ENCODE data around the gene ACO2. TPM values are rescaled to one million over a fixed set of nuclear protein-coding genes. Genes with fewer than 3 reads are reported as not detected.

ACO2 gene
- total and polyA plus RNA-seq, 10 of the 15 experiments (the other 5 are each of a cell fraction or from before 2014, with no cell fraction given) = 21.4 to 214 (median 88.5) TPM

GRCh38 chr22:41504397-41504796 lies 35.5 kb downstream of the ACO2 start:
- POLR2A ChIA-PET = interaction anchor here (1.4 kb wide), 1 partner anchor 36 kb away, joined by 5 read pairs; the partner anchor contains the start of genes ACO2 and PHF5A
- in situ Hi-C loops (cut with MboI) = no loop called here
- DNase-seq (ENCODE audit: low read depth, low spot score) (no peak), ATAC-seq (peak; percentile 73), FAIRE-seq (no peak)
- Histone ChIP-seq H3K4me1 (ENCODE audit: control insufficient read depth, insufficient read depth, low read length) (no peaks in the 10 kb centered on the region), H3K27me3 (replicated peaks in 1 of 2; ENCODE audit: control insufficient read depth in 2 of 2, insufficient read depth in 2 of 2, low read length in 1 of 2) (no peaks in the 10 kb centered on the region), H3K36me3 (ENCODE audit: control insufficient read depth in 2 of 2, insufficient read depth in 2 of 2, low read length in 1 of 2) (peaks cover 17 to 31% of the 10 kb centered on the region in 2 experiments), H3K4me2 (ENCODE audit: control insufficient read depth, insufficient read depth) (no peak overlapping the region), H3K9ac (ENCODE audit: control insufficient read depth, insufficient read depth, low read length) (no peak overlapping the region), H4K20me1 (ENCODE audit: control insufficient read depth, insufficient read depth) (no peaks in the 10 kb centered on the region), H3K4me3 (no peak overlapping the region), H3K27ac (ENCODE audit: control insufficient read depth, insufficient read depth) (no peak overlapping the region), H2AFZ (ENCODE audit: control insufficient read depth, low read depth, low read length) (no peak overlapping the region), H3K79me2 (ENCODE audit: control insufficient read depth, insufficient read depth, low read length) (0 out of 2 replicates have a peak, but pooled peaks cover 1% of the 10 kb centered on the region), H3K9me3 (replicated peaks; ENCODE audit: control insufficient read depth, insufficient read depth, low read length) (no peaks in the 10 kb centered on the region)
- RAD21 ChIA-PET (ENCODE audit: unreplicated experiment) = no interaction called here
- CTCF ChIA-PET = interaction anchor here (0.7 to 1.8 kb wide), 6 partner anchors 10 to 129 kb away, joined by 3 to 8 read pairs (median 4); no protein-coding TSS in a partner anchor
- SMC1A ChIA-PET (ENCODE audit: uncharacterized antibody, unreplicated experiment) = interaction anchor here (0.6 to 3.2 kb wide), 6 partner anchors 25 to 331 kb away, joined by 3 to 19 read pairs (median 4); partner anchors contain the start of genes ACO2 and PHF5A
- intact Hi-C loops (cut with micrococcal nuclease; ENCODE audit: unreplicated experiment) = loop anchor here (5.0 kb wide), 2 partner anchors 37 to 57 kb away; partner anchors contain the start of genes ACO2, PHF5A and TOB2
- no TSS peak for BruUV-seq (replicated peaks)
- TF ChIP-seq STAT3 (IDR thresholded peaks at IDR 0.05; ENCODE audit: low read depth, low read length) (no peak), ZNF207 (IDR thresholded peaks at IDR 0.05; ENCODE audit: borderline replicate concordance) (no peak), ZZZ3 (IDR thresholded peaks at IDR 0.05; ENCODE audit: control insufficient read depth, insufficient read length, low read depth) (no peak), RELB (IDR thresholded peaks at IDR 0.05; ENCODE audit: low read depth) (no peak), EP300 (IDR thresholded peaks at IDR 0.05; ENCODE audit: borderline replicate concordance in 1 of 2, control insufficient read depth in 1 of 2, low read depth in 2 of 2, low read length in 2 of 2) (no peak), ZBTB33 (IDR thresholded peaks at IDR 0.05) (no peak), CBX5 (IDR thresholded peaks at IDR 0.05; ENCODE audit: low read depth) (no peak), MEF2B (IDR thresholded peaks at IDR 0.05; ENCODE audit: partially characterized antibody, poor library complexity, severe bottlenecking) (peak; percentile 24), JUNB (IDR thresholded peaks at IDR 0.05) (0 out of 2 replicates have a peak, but pooled peaks have one; percentile 6), SPI1 (IDR thresholded peaks at IDR 0.05; ENCODE audit: borderline replicate concordance, insufficient read depth, low read depth, low read length) (no peak), KLF5 (IDR thresholded peaks at IDR 0.05; ENCODE audit: partially characterized antibody) (no peak), ZNF622 (IDR thresholded peaks at IDR 0.05) (no peak), KAT2A (conservative IDR thresholded peaks at IDR 0.05; ENCODE audit: control insufficient read depth, low read depth, low read length) (no peak), PRDM15 (CRISPR knock-in tag; IDR thresholded peaks at IDR 0.05) (no peak), FOS (IDR thresholded peaks at IDR 0.05; ENCODE audit: borderline replicate concordance, extremely low read depth, insufficient read length) (no peak), NBN (IDR thresholded peaks at IDR 0.05) (no peak)
- WGBS (ENCODE audit: insufficient coverage, insufficient replicate concordance, low lambda C conversion rate, missing lambda C conversion rate) = under 1% methylated on average over 7 of the region's 7 CpGs

All from GM12878 (cell line).